CD14-positive monocyte (primary cell): ENCODE measurements around the gene ARPC4. TPM values are rescaled to one million over a fixed set of nuclear protein-coding genes. Genes with fewer than 3 reads are reported as not detected.

Experiments used
- DNase-seq, 3 donors: peaks; one replicate each; pipeline ENCODE4 v3.0.0-alpha.2; 2011 to 2022
- H2AFZ ChIP-seq: 2 replicates; pipeline ENCODE4 v1.6.0; 2012; ENCODE audit warnings: mild to moderate bottlenecking, low read depth, low read length, inconsistent platforms; ENCODE audit not compliant: insufficient read depth, poor library complexity, severe bottlenecking
- H3K27ac ChIP-seq, 2 donors: 1 replicate in 1 of 2; 2 replicates in 1 of 2; pipeline ENCODE4 v1.5.1; 2012 to 2013; ENCODE audit warnings: low read length in 2 of 2, control low read depth in 1 of 2, inconsistent platforms in 1 of 2, low read depth in 1 of 2, mild to moderate bottlenecking in 1 of 2
- H3K27me3 ChIP-seq, 2 donors: one replicate each; pipeline versions ENCODE4 v1.6.0 to v1.6.1; 2011 to 2013; ENCODE audit warnings: low read length in 2 of 2; ENCODE audit not compliant: control insufficient read depth in 2 of 2, insufficient read depth in 2 of 2
- H3K36me3 ChIP-seq, 2 donors: replicated peaks in 1 of 2; 1 replicate in 1 of 2; 2 replicates in 1 of 2; pipeline versions ENCODE4 v1.5.1 to v1.6.1; 2012 to 2013; ENCODE audit warnings: low read length in 2 of 2, control low read depth in 1 of 2, inconsistent platforms in 1 of 2, mild to moderate bottlenecking in 1 of 2; ENCODE audit not compliant: insufficient read depth in 2 of 2, control insufficient read depth in 1 of 2
- H3K4me1 ChIP-seq, 2 donors: 1 replicate in 1 of 2; 2 replicates in 1 of 2; pipeline versions ENCODE4 v1.5.1 to v1.6.1; 2012 to 2013; ENCODE audit warnings: low read length in 2 of 2, control low read depth in 1 of 2, inconsistent platforms in 1 of 2, mild to moderate bottlenecking in 1 of 2, moderate library complexity in 1 of 2; ENCODE audit not compliant: insufficient read depth in 2 of 2, control insufficient read depth in 1 of 2
- H3K4me2 ChIP-seq: replicated peaks from 2 replicates; pipeline ENCODE3; 2012; ENCODE audit warnings: low read length, moderate library complexity, mild to moderate bottlenecking; ENCODE audit not compliant: poor library complexity, severe bottlenecking; ENCODE audit errors: extremely low read depth
- H3K4me3 ChIP-seq, 3 experiments: fragments of 200-600 bp in 1 of 3; sonication (generic) in 1 of 3; replicated peaks in 1 of 3; 1 replicate in 2 of 3; 2 replicates in 1 of 3; pipeline ENCODE4 v1.5.1; 2011 to 2013; ENCODE audit warnings: low read length in 3 of 3, mild to moderate bottlenecking in 3 of 3, control low read depth in 2 of 3, low read depth in 2 of 3, inconsistent platforms in 1 of 3, moderate library complexity in 1 of 3
- H3K79me2 ChIP-seq: 2 replicates; pipeline ENCODE4 v1.6.0; 2012; ENCODE audit warnings: mild to moderate bottlenecking, control low read depth, inconsistent platforms, low read length, moderate library complexity; ENCODE audit not compliant: insufficient read depth
- H3K9ac ChIP-seq: 2 replicates; pipeline ENCODE4 v1.6.0; 2017; ENCODE audit warnings: low read length, mild to moderate bottlenecking; ENCODE audit not compliant: insufficient read depth, poor library complexity, severe bottlenecking
- H3K9me3 ChIP-seq, 2 donors: replicated peaks in 1 of 2; 1 replicate in 1 of 2; 2 replicates in 1 of 2; pipeline versions ENCODE4 v1.5.1 to v1.6.1; 2012 to 2013; ENCODE audit warnings: low read length in 2 of 2, control low read depth in 1 of 2; ENCODE audit not compliant: control insufficient read depth in 1 of 2, insufficient read depth in 1 of 2
- H4K20me1 ChIP-seq: 2 replicates; pipeline ENCODE4 v1.6.0; 2012; ENCODE audit warnings: mild to moderate bottlenecking, low read length, control low read depth, moderate library complexity; ENCODE audit not compliant: insufficient read depth
- H3K27ac Mint-ChIP-seq, 7 donors: one replicate each; pipeline ENCODE4 v1.8.0; 2020; ENCODE audit warnings: mild to moderate bottlenecking in 7 of 7, mixed read lengths in 7 of 7, moderate library complexity in 6 of 7, inconsistent platforms in 2 of 7
- H3K27me3 Mint-ChIP-seq, 3 donors: one replicate each; pipeline ENCODE4 v1.8.0; 2021 to 2022; ENCODE audit warnings: low read depth in 3 of 3, mild to moderate bottlenecking in 3 of 3, mixed read lengths in 3 of 3, moderate library complexity in 3 of 3, inconsistent platforms in 1 of 3
- H3K36me3 Mint-ChIP-seq, 2 donors: one replicate each; pipeline ENCODE4 v1.8.0; 2020; ENCODE audit warnings: mixed read lengths in 2 of 2, inconsistent platforms in 1 of 2, mild to moderate bottlenecking in 1 of 2
- H3K4me1 Mint-ChIP-seq: one replicate; pipeline ENCODE4 v1.8.0; 2020; ENCODE audit warnings: mild to moderate bottlenecking, mixed read lengths
- H3K4me3 Mint-ChIP-seq, 2 donors: one replicate each; pipeline ENCODE4 v1.8.0; 2020; ENCODE audit warnings: mild to moderate bottlenecking in 2 of 2, mixed read lengths in 2 of 2, moderate library complexity in 1 of 2
- H3K9me3 Mint-ChIP-seq, 7 donors: one replicate each; pipeline ENCODE4 v1.8.0; 2020 to 2022; ENCODE audit warnings: mixed read lengths in 7 of 7, mild to moderate bottlenecking in 6 of 7, moderate library complexity in 6 of 7, inconsistent platforms in 2 of 7
- CTCF ChIP-seq: fragments of 200-600 bp; IDR thresholded peaks from one replicate; pipeline ENCODE4 v1.8.0; 2022; ENCODE audit warnings: antibody characterized with exemption, mild to moderate bottlenecking
- WGBS: methylation state at CpG from one replicate; pipeline ENCODE4 v1.1.5; 2013; ENCODE audit warnings: missing lambda C conversion rate; ENCODE audit not compliant: insufficient coverage; 5-methylcytosine and 5-hydroxymethylcytosine counted together
- intact Hi-C, 2 donors: fragments of 100-400 bp; cut with micrococcal nuclease; formaldehyde crosslinking; loops; one replicate each; pipeline versions ENCODE4 v1.15.0 to v1.15.1; 2023
- polyA plus RNA-seq, 3 donors: library from polyadenylated mRNA; depleted of rRNA in 1 of 3; unstranded in 2 of 3; stranded (reverse) in 1 of 3; fragments of 300-500 nt in 2 of 3; fragments of >200 nt in 1 of 3; fragmentation: Illumina TruSeq in 2 of 3; gene quantifications; 1 replicate in 2 of 3; 2 replicates in 1 of 3; pipeline ENCODE4 v1.2.3, GENCODE V29; 2012 to 2021

Gene ARPC4
- polyA plus RNA-seq, 3 donors, result 211 to 390 (median 389) TPM

GRCh38 chr3:9812870-9813483, 20.1 kb downstream of the ARPC4 start:
- no peak overlapping the region for H3K4me2 ChIP-seq
- Mint-ChIP-seq H3K4me3 (no peak overlapping the region), H3K36me3 (peaks cover 28 to 47% of the 10 kb centered on the region in 2 donors), H3K27me3 (peaks cover 0 to 7% (median 0%) of the 10 kb centered on the region in 3 donors), H3K4me1 (peaks cover 26% of the 10 kb centered on the region), H3K9me3 (peaks cover 0 to 2% (median 0%) of the 10 kb centered on the region in 7 donors), H3K27ac (peak overlapping the region in 1 of 7 donors; percentile 18)
- peaks cover 16 to 21% of the 10 kb centered on the region in 2 donors for H3K4me1 ChIP-seq
- H2AFZ ChIP-seq, result no peak overlapping the region
- H3K27ac ChIP-seq, result no peak overlapping the region
- no peak overlapping the region for H3K9ac ChIP-seq
- no peak for TF ChIP-seq CTCF
- WGBS, result 93% methylated on average over 3 of the region's 9 CpGs
- H4K20me1 ChIP-seq, result no peaks in the 10 kb centered on the region
- no peaks in the 10 kb centered on the region for H3K9me3 ChIP-seq
- DNase-seq, result no peak
- intact Hi-C loops, result no loop called here
- no peak overlapping the region for H3K4me3 ChIP-seq
- H3K27me3 ChIP-seq, result no peaks in the 10 kb centered on the region
- H3K79me2 ChIP-seq, result peaks cover 3% of the 10 kb centered on the region
- peaks cover 12 to 23% of the 10 kb centered on the region in 2 donors for H3K36me3 ChIP-seq

- peaks cover 15 to 44% of the 10 kb centered on the region in 2 donors for H3K36me3 ChIP-seq
- intact Hi-C loops, result no loop called here
- Mint-ChIP-seq H3K9me3 (peaks cover 0 to 2% (median 0%) of the 10 kb centered on the region in 7 donors), H3K4me3 (no peak overlapping the region), H3K4me1 (peaks cover 5% of the 10 kb centered on the region), H3K27me3 (peaks cover 0 to 10% (median 3%) of the 10 kb centered on the region in 3 donors), H3K36me3 (peaks cover 39 to 62% of the 10 kb centered on the region in 2 donors), H3K27ac (peak overlapping the region in 2 of 7 donors; percentile 22 to 30)
- H3K4me1 ChIP-seq, result peaks cover under 1 to 2% of the 10 kb centered on the region in 2 donors
- no peak overlapping the region for H2AFZ ChIP-seq
- H3K4me2 ChIP-seq, result no peak overlapping the region
- no peak for TF ChIP-seq CTCF
- H4K20me1 ChIP-seq, result no peaks in the 10 kb centered on the region
- no peak for DNase-seq
- H3K9me3 ChIP-seq, result no peaks in the 10 kb centered on the region
- WGBS, result 86% methylated on average over 7 of the region's 9 CpGs
- no peak overlapping the region for H3K9ac ChIP-seq
- no peaks in the 10 kb centered on the region for H3K27me3 ChIP-seq
- no peaks in the 10 kb centered on the region for H3K79me2 ChIP-seq
- H3K4me3 ChIP-seq, result no peak overlapping the region
- H3K27ac ChIP-seq, result no peak overlapping the region
These were observed 23.1 kb downstream of the ARPC4 start for GRCh38 chr3:9815986-9816385.
